HCT116 (cell line): ENCODE data around the gene RPS27A. TPM values are rescaled to one million over a fixed set of nuclear protein-coding genes. Genes with fewer than 3 reads are reported as not detected.
A peak's percentile ranks its signal among the peaks of the same experiment; 100 is the strongest.

Source experiments
- ATAC-seq: fragments of 200-7000 bp; cut with Tn5 transposase; 2 replicates; pipeline ENCODE4 v1.9.1; 2020; ENCODE audit warnings: mild to moderate bottlenecking, moderate library complexity
- BruUV-seq: library from RNA; stranded (reverse); fragments of 400-500 nt; replicated peaks from 2 replicates; lab custom pipeline; 2021; lab: Mats Ljungman, UMichigan
- CTCF ChIA-PET: fragments of 300-600 bp; sonication (Branson Sonifier 250); formaldehyde crosslinking; loops from one replicate; lab custom pipeline; 2021; ENCODE audit warnings: antibody characterized with exemption; lab: Charles Lee
- POLR2A ChIA-PET: fragments of 300-600, 350-600 bp; sonication (Branson Sonifier 250); formaldehyde crosslinking; loops from one replicate; lab custom pipeline; 2021; ENCODE audit warnings: antibody characterized with exemption; lab: Charles Lee
- RAD21 ChIA-PET, 2 experiments: fragments of 300-600 bp; sonication (Branson Sonifier 250); formaldehyde crosslinking; loops; one replicate each; lab custom pipeline; 2023; ENCODE audit warnings: low total read pairs in 2 of 2; ENCODE audit not compliant: uncharacterized antibody in 2 of 2, unreplicated experiment in 2 of 2, low non-redundant PET in 1 of 2; lab: Charles Lee
- DNase-seq: peaks from one replicate; pipeline ENCODE4 v3.0.0-alpha.2; 2010; ENCODE audit warnings: low read depth, low spot score
- H2AFZ ChIP-seq: fragments of 200-600 bp; shearing (Covaris generic), sonication (generic); 2 replicates; pipeline ENCODE4 v1.6.1; 2017; ENCODE audit warnings: low read depth, mixed run types, mixed read lengths, antibody characterized with exemption, low read length; ENCODE audit not compliant: poor library complexity, severe bottlenecking
- H3K27ac ChIP-seq: 2 replicates; pipeline ENCODE4 v1.5.1; 2012; ENCODE audit warnings: low read depth, low read length
- H3K27me3 ChIP-seq: fragments of 200-600 bp; sonication (generic); 2 replicates; pipeline ENCODE4 v1.6.1; 2016; ENCODE audit warnings: mixed run types, low read length, mixed read lengths; ENCODE audit not compliant: insufficient read depth
- H3K36me3 ChIP-seq, 2 experiments: fragments of 200-500 bp in 1 of 2; fragments of 200-600 bp in 1 of 2; sonication (Bioruptor generic) in 1 of 2; sonication (generic) in 1 of 2; 2 replicates each; pipeline versions ENCODE4 v1.5.1 to v1.6.1; 2014 to 2016; ENCODE audit warnings: low read length in 2 of 2, inconsistent platforms in 1 of 2, mixed read lengths in 1 of 2, mixed run types in 1 of 2; ENCODE audit not compliant: insufficient read depth in 2 of 2, control insufficient read depth in 1 of 2
- H3K4me1 ChIP-seq, 2 experiments: fragments of 200-600 bp in 1 of 2; sonication (generic) in 1 of 2; 2 replicates each; pipeline versions ENCODE4 v1.5.1 to v1.6.1; 2012 to 2017; ENCODE audit warnings: low read length in 2 of 2, inconsistent platforms in 1 of 2, mild to moderate bottlenecking in 1 of 2, mixed read lengths in 1 of 2, mixed run types in 1 of 2, moderate library complexity in 1 of 2; ENCODE audit not compliant: insufficient read depth in 2 of 2, control insufficient read depth in 1 of 2
- H3K4me2 ChIP-seq: fragments of 200-600 bp; sonication (generic); 2 replicates; pipeline ENCODE4 v1.6.1; 2017; ENCODE audit warnings: mixed run types, low read length, mixed read lengths
- H3K4me3 ChIP-seq, 2 experiments: fragments of 200-600 bp in 1 of 2; sonication (generic) in 1 of 2; replicated peaks in 1 of 2; 2 replicates each; pipeline ENCODE4 v1.5.1; 2011 to 2016; ENCODE audit warnings: low read length in 2 of 2, control low read depth in 1 of 2, low read depth in 1 of 2, mild to moderate bottlenecking in 1 of 2, mixed read lengths in 1 of 2, mixed run types in 1 of 2
- H3K79me2 ChIP-seq: fragments of 200-600 bp; sonication (generic); 2 replicates; pipeline ENCODE4 v1.6.1; 2017; ENCODE audit warnings: mild to moderate bottlenecking, mixed run types, low read length, moderate library complexity, mixed read lengths; ENCODE audit not compliant: insufficient read depth
- H3K9ac ChIP-seq: fragments of 200-600 bp; sonication (generic); 2 replicates; pipeline ENCODE4 v1.6.1; 2016; ENCODE audit warnings: low read length, mixed read lengths
- H3K9me2 ChIP-seq: fragments of 200-600 bp; sonication (generic), shearing (Covaris generic); 2 replicates; pipeline ENCODE4 v1.6.1; 2017; ENCODE audit warnings: mixed run types, mild to moderate bottlenecking, moderate library complexity; ENCODE audit not compliant: insufficient read depth
- H3K9me3 ChIP-seq, 2 experiments: fragments of 200-500 bp in 1 of 2; fragments of 200-600 bp in 1 of 2; sonication (Bioruptor generic) in 1 of 2; sonication (generic) in 1 of 2; 2 replicates each; pipeline ENCODE4 v1.6.1; 2014 to 2017; ENCODE audit warnings: low read length in 2 of 2, mixed read lengths in 2 of 2, inconsistent platforms in 1 of 2, low read depth in 1 of 2, mild to moderate bottlenecking in 1 of 2, mixed run types in 1 of 2, moderate library complexity in 1 of 2; ENCODE audit not compliant: control insufficient read depth in 1 of 2, insufficient read depth in 1 of 2
- H4K20me1 ChIP-seq: fragments of 200-600 bp; sonication (generic), shearing (Covaris generic); 2 replicates; pipeline ENCODE4 v1.6.1; 2017; ENCODE audit warnings: mixed run types, mild to moderate bottlenecking, moderate library complexity; ENCODE audit not compliant: insufficient read depth
- CBX3 ChIP-seq: IDR thresholded peaks from 2 replicates; pipeline ENCODE4 v1.6.1; 2012; ENCODE audit warnings: low read depth
- CTCF ChIP-seq, 3 experiments: fragments of 200-600 bp in 1 of 3; sonication (generic) in 1 of 3; IDR thresholded peaks in 2 of 3; conservative IDR thresholded peaks in 1 of 3; 2 replicates each; pipeline ENCODE4 v1.5.1; 2012 to 2017; ENCODE audit warnings: low read depth in 2 of 3, low read length in 2 of 3, antibody characterized with exemption in 1 of 3, borderline replicate concordance in 1 of 3, control low read depth in 1 of 3, mild to moderate bottlenecking in 1 of 3, mixed read lengths in 1 of 3, mixed run types in 1 of 3, moderate library complexity in 1 of 3; ENCODE audit not compliant: insufficient read depth in 1 of 3
- EGR1 ChIP-seq: IDR thresholded peaks from 2 replicates; pipeline ENCODE4 v1.6.1; 2012; ENCODE audit warnings: low read depth
- EZH2phosphoT487 ChIP-seq: fragments of 200-600 bp; IDR thresholded peaks from 2 replicates; pipeline ENCODE4 v1.6.1; 2018; ENCODE audit warnings: antibody characterized with exemption, borderline replicate concordance
- FOSL1 ChIP-seq: IDR thresholded peaks from 2 replicates; pipeline ENCODE4 v1.6.1; 2012; ENCODE audit warnings: low read depth
- MAX ChIP-seq: IDR thresholded peaks from 2 replicates; pipeline ENCODE4 v1.6.1; 2012
- POLR2AphosphoS5 ChIP-seq: IDR thresholded peaks from 2 replicates; pipeline ENCODE4 v1.6.1; 2011; ENCODE audit warnings: mild to moderate bottlenecking, low read depth, low read length, moderate library complexity
- SIN3A ChIP-seq: IDR thresholded peaks from 2 replicates; pipeline ENCODE4 v1.6.1; 2012; ENCODE audit warnings: low read depth
- TCF7L2 ChIP-seq: IDR thresholded peaks from 2 replicates; pipeline ENCODE4 v1.7.0; 2011; ENCODE audit warnings: borderline replicate concordance, inconsistent platforms; ENCODE audit not compliant: insufficient read depth, insufficient read length; ENCODE audit errors: extremely low read depth
- ZFX ChIP-seq: fragments of 450-650 bp; IDR thresholded peaks from 2 replicates; pipeline ENCODE4 v1.6.1; 2017
- intact Hi-C: fragments of 100-400 bp; cut with micrococcal nuclease; formaldehyde crosslinking; loops from 2 replicates; pipeline ENCODE4 v1.10.0; 2022
- total RNA-seq: library from RNA; stranded (reverse); gene quantifications from one replicate; pipeline ENCODE4 v1.2.1, GENCODE V29; 2021; ENCODE audit not compliant: unreplicated experiment

The RPS27A gene
- total RNA-seq, 1 experiment from 2014 or later = 1,291 TPM

GRCh38 chr2:55282110-55282917 is 49.8 kb downstream of the RPS27A start:
- Histone ChIP-seq H3K27me3 (no peaks in the 10 kb centered on the region), H3K9me2 (no peaks in the 10 kb centered on the region), H3K4me2 (peak overlapping the region; percentile 78), H4K20me1 (no peaks in the 10 kb centered on the region), H3K9ac (peak overlapping the region; percentile 58), H3K4me1 (peaks cover 0 to 16% of the 10 kb centered on the region in 2 experiments; a peak in 2 of 4 replicates), H3K9me3 (no peaks in the 10 kb centered on the region), H3K36me3 (no peaks in the 10 kb centered on the region), H3K79me2 (no peaks in the 10 kb centered on the region), H3K27ac (peak overlapping the region; percentile 27; the same call in 1 of the 2 replicates), H2AFZ (no peak overlapping the region), H3K4me3 (peak overlapping the region; percentile 46 to 61)
- DNase-seq (peak; percentile 19), ATAC-seq (peak; percentile 95)
- ChIA-PET CTCF (no interaction called here), RAD21 (no interaction called here), POLR2A (no interaction called here)
- TF ChIP-seq TCF7L2 (peak; percentile 11), SIN3A (no peak), CTCF (IDR thresholded peaks at IDR 0.05 in 2 of 3, conservative IDR thresholded peaks at IDR 0.05 in 1 of 3; ENCODE audit: borderline replicate concordance in 1 of 3, insufficient read depth in 1 of 3, low read depth in 2 of 3, low read length in 2 of 3) (no peak), EZH2phosphoT487 (no peak), ZFX (peak; percentile 33; the same call in 1 of the 2 replicates), CBX3 (no peak), FOSL1 (no peak), MAX (peak; percentile 56; the same call in 1 of the 2 replicates), POLR2AphosphoS5 (peak; percentile 74), EGR1 (no peak)
- BruUV-seq = TSS peak; percentile 57
- intact Hi-C loops = no loop called here
